Thyroid gland (tissue), 4 donors: ENCODE measurements around the gene MRPS7. TPM values are rescaled to one million over a fixed set of nuclear protein-coding genes. Genes with fewer than 3 reads are reported as not detected.

Experiments
- DNase-seq, 2 donors: peaks; one replicate each; pipeline ENCODE4 v3.0.0-alpha.2; 2019
- H3K27ac ChIP-seq, 3 donors: fragments of 200-600 bp; sonication (generic); 1 replicate in 2 of 3; 2 replicates in 1 of 3; pipeline ENCODE4 v1.5.1; 2016 to 2019; ENCODE audit warnings: mild to moderate bottlenecking in 1 of 3, moderate library complexity in 1 of 3
- H3K27me3 ChIP-seq: fragments of 200-600 bp; sonication (generic); one replicate; pipeline ENCODE4 v1.5.1; 2019
- H3K36me3 ChIP-seq, 2 donors: fragments of 200-600 bp; sonication (generic); one replicate each; pipeline ENCODE4 v1.5.1; 2016 to 2019
- H3K4me1 ChIP-seq, 2 donors: fragments of 200-600 bp; sonication (generic); one replicate each; pipeline ENCODE4 v1.5.1; 2017 to 2019
- H3K4me3 ChIP-seq, 3 donors: fragments of 200-600 bp; sonication (generic); replicated peaks in 1 of 3; 1 replicate in 2 of 3; 2 replicates in 1 of 3; pipeline ENCODE4 v1.5.1; 2016; ENCODE audit warnings: mild to moderate bottlenecking in 1 of 3
- H3K9me3 ChIP-seq: fragments of 200-600 bp; sonication (generic); one replicate; pipeline ENCODE4 v1.5.1; 2017
- POLR2A ChIP-seq, 2 donors: fragments of 450-650 bp; IDR thresholded peaks; one replicate each; pipeline ENCODE4 v1.6.1; 2017; ENCODE audit warnings: antibody characterized with exemption in 2 of 2, mild to moderate bottlenecking in 2 of 2, moderate library complexity in 1 of 2
- WGBS, 2 donors: methylation state at CpG; one replicate each; pipeline ENCODE4 v1.1.5; 2017; 5-methylcytosine and 5-hydroxymethylcytosine counted together
- intact Hi-C: fragments of 100-400 bp; cut with DNase I; formaldehyde crosslinking; loops from one replicate; pipeline ENCODE4 v1.15.1; 2023
- total RNA-seq, 4 donors: library from RNA; depleted of rRNA; stranded (reverse); fragments of >200 nt; gene quantifications; one replicate each; pipeline ENCODE4 v1.2.3, GENCODE V29; 2016
- TF ChIP-seq, protein P1 (sequence below), 6 experiments: fragments of 200-600 bp in 3 of 6; fragments of 450-650 bp in 3 of 6; sonication (generic) in 3 of 6; IDR thresholded peaks; one replicate each; pipeline ENCODE4 v1.5.1; 2016 to 2019; ENCODE audit warnings: antibody characterized with exemption in 6 of 6, mild to moderate bottlenecking in 2 of 6, inconsistent platforms in 1 of 6, moderate library complexity in 1 of 6

The MRPS7 gene
- total RNA-seq, 4 donors from 2014 or later = 29.9 to 59.4 (median 41.0) TPM

DNA sequence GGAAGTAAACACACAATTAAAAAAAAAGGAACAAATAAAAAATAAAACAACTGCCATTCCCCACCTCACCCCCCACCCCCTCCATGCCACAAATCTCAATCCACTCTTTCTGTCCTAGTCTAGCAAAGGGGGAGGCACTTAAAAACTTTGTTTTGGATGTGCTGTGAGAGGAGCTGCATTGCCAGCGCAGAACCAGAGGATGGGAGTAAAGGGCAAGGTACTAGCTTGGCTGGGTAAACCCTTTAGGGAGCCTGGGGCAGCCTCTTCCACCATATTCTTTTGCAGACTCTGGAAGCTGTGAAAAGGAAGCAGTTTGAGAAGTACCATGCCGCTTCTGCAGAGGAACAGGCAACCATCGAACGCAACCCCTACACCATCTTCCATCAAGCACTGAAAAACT, 1.4 kb downstream of the MRPS7 start:
- TF ChIP-seq, protein P1, sequence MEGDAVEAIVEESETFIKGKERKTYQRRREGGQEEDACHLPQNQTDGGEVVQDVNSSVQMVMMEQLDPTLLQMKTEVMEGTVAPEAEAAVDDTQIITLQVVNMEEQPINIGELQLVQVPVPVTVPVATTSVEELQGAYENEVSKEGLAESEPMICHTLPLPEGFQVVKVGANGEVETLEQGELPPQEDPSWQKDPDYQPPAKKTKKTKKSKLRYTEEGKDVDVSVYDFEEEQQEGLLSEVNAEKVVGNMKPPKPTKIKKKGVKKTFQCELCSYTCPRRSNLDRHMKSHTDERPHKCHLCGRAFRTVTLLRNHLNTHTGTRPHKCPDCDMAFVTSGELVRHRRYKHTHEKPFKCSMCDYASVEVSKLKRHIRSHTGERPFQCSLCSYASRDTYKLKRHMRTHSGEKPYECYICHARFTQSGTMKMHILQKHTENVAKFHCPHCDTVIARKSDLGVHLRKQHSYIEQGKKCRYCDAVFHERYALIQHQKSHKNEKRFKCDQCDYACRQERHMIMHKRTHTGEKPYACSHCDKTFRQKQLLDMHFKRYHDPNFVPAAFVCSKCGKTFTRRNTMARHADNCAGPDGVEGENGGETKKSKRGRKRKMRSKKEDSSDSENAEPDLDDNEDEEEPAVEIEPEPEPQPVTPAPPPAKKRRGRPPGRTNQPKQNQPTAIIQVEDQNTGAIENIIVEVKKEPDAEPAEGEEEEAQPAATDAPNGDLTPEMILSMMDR (IDR thresholded peaks at IDR 0.05) = no peak
- TF ChIP-seq POLR2A (IDR thresholded peaks at IDR 0.05) = no peak
- intact Hi-C loops = no loop called here
- DNase-seq = no peak
- no peak overlapping the region for H3K27ac ChIP-seq
- no peaks in the 10 kb centered on the region for H3K9me3 ChIP-seq
- WGBS, 2 donors = 95 to 96% methylated on average over 4 of the region's 4 CpGs
- H3K4me1 ChIP-seq = peaks cover 19 to 24% of the 10 kb centered on the region in 2 donors
- no peaks in the 10 kb centered on the region for H3K27me3 ChIP-seq
- peaks cover 12 to 23% of the 10 kb centered on the region in 2 donors for H3K36me3 ChIP-seq
- H3K4me3 ChIP-seq = no peak overlapping the region

DNA sequence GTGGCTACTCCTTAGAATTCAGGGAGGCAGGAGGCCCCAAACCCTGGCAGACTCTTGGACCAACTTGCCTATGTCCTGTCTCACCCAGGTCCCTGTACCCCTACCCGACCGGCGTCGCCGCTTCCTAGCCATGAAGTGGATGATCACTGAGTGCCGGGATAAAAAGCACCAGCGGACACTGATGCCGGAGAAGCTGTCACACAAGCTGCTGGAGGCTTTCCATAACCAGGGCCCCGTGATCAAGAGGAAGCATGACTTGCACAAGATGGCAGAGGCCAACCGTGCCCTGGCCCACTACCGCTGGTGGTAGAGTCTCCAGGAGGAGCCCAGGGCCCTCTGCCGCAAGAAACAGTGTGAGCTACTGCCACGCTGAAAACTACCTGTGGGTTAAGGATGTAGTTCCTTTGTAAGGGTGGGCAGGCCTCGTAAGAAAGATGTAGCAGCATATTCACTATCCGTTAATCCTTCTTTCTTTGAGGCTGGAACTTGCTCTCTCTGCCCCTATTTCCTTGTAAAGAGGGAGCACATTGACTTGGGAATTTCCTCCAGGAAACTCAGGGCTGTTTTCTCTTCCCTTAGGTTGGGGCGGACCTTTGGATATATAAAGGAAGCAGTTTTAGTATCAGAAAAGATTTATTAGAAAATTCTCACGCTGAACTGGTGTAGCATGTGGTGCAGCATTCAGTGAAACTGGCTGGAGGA, 4.1 kb downstream of the MRPS7 start:
- H3K4me1 ChIP-seq = peaks cover 11 to 14% of the 10 kb centered on the region in 2 donors
- no peak overlapping the region for H3K27ac ChIP-seq
- H3K36me3 ChIP-seq = peaks cover 12 to 23% of the 10 kb centered on the region in 2 donors
- no peak for DNase-seq
- intact Hi-C loops = no loop called here
- no peak overlapping the region for H3K4me3 ChIP-seq
- H3K9me3 ChIP-seq = no peaks in the 10 kb centered on the region
- 91 to 92% methylated on average over 15 to 17 of the region's 17 CpGs for WGBS, 2 donors
- TF ChIP-seq POLR2A (IDR thresholded peaks at IDR 0.05) = no peak
- TF ChIP-seq, protein P1 (IDR thresholded peaks at IDR 0.05) = no peak
- H3K27me3 ChIP-seq = no peaks in the 10 kb centered on the region

DNA sequence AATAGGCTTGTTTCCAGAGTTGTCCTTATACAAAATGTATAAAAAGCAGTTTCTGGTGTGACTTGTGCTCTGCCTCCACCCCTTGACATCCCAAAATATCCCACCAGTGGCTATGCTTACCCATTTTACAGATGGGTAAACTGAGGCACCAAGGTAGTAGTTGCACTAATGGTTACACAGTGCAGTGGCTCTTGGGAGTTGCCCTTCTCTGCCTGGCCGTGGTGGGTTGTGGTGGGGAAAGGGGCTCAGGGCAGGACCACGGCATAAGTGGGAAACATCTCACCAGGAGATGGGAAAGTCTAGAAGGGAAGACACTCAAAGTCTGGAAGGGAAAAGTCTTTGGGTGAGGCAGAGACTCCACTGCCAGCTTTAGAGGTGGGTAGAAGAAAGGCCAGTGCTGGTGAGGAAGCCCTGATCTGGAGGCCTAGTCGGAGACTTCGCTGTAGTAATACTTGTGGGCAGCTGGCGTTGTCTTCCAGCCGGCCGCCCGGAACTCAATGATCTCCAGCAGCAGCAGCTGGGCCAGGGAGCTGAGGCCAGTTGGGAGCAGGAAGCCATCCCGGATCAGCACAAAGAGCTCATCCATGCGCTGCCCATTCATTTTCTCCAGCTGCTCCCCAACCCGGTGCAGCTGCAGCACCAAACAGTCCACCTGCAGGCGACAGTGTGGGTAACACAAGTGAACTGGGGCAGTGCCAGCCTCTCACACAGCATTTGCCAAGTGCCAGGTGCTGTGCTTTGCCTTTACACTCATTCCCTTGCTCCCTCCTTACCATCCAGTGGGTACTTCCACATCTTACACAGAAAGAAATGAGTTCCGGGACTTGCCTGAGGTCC, 4.9 kb downstream of the MRPS7 start:
- H3K4me3 ChIP-seq = no peak overlapping the region
- 92 to 95% methylated on average over 5 to 11 of the region's 13 CpGs for WGBS, 2 donors
- no peak for TF ChIP-seq POLR2A (IDR thresholded peaks at IDR 0.05)
- TF ChIP-seq, protein P1 (IDR thresholded peaks at IDR 0.05) = no peak
- intact Hi-C loops = no loop called here
- no peak overlapping the region for H3K27ac ChIP-seq
- no peaks in the 10 kb centered on the region for H3K9me3 ChIP-seq
- no peak for DNase-seq
- H3K36me3 ChIP-seq = peaks cover 12 to 23% of the 10 kb centered on the region in 2 donors
- H3K4me1 ChIP-seq = peaks cover 10 to 14% of the 10 kb centered on the region in 2 donors
- no peaks in the 10 kb centered on the region for H3K27me3 ChIP-seq

DNA sequence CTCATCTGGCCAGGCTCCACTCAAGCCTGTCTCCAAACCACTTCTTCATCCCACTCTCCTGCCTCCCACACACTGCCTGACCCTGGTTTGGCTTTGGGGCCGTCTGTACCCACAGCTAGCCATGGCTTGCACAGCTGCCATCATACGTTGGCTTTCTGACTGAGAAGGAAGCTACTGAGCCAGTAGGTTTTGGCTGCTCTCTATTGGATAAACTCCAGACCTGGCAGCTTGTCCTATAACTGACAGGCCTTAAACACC, 5.4 kb downstream of the MRPS7 start:
- Histone ChIP-seq H3K36me3 (peaks cover 12 to 23% of the 10 kb centered on the region in 2 donors), H3K4me1 (peaks cover 15 to 19% of the 10 kb centered on the region in 2 donors), H3K4me3 (no peak overlapping the region), H3K27ac (no peak overlapping the region), H3K9me3 (no peaks in the 10 kb centered on the region), H3K27me3 (no peaks in the 10 kb centered on the region)
- TF ChIP-seq POLR2A (IDR thresholded peaks at IDR 0.05) = no peak
- TF ChIP-seq, protein P1 (IDR thresholded peaks at IDR 0.05) = no peak
- intact Hi-C loops = no loop called here
- DNase-seq = no peak
- WGBS, 2 donors = 60 to 67% methylated on average over 2 of the region's 2 CpGs
